Activated CD8-positive, alpha-beta memory T cell treated with anti-CD3 and anti-CD28 coated beads, Interleukin-2, amount 50 U/mL, for 24 hours (primary cell): Measurements from ENCODE around the gene UGT2A1.
"Not testable (repeated sequence)": the region's sequence is repeated elsewhere in the genome, so short reads cannot be mapped to it uniquely, and the experiment has no call there.

Experiments
- DNase-seq: peaks from one replicate; pipeline ENCODE4 v3.0.0-alpha.2; 2020; ENCODE audit errors: extremely low read depth

Gene UGT2A1

GRCh38 chr4:69653147-69653546 lies at the start of gene UGT2A1:
Gene UGT2A1 (minus strand): TSS chr4:69653247. CDS start chr4:69647644, 5,603 bp downstream.
- no peak for DNase-seq

GRCh38 chr4:69702201-69702600 lies 49.2 kb upstream of the UGT2A1 start:
- DNase-seq: no peak

- no peak for DNase-seq
These were observed 48.6 kb upstream of the UGT2A1 start for GRCh38 chr4:69701696-69702095.

- DNase-seq: no peak
These were observed 44.6 kb upstream of the UGT2A1 start for GRCh38 chr4:69697536-69698242.

GRCh38 chr4:69689599-69689998 lies 36.6 kb upstream of the UGT2A1 start:
- DNase-seq: no peak

GRCh38 chr4:69684804-69685203 lies 31.8 kb upstream of the UGT2A1 start:
- no peak for DNase-seq

GRCh38 chr4:69668680-69669079 lies 15.6 kb upstream of the UGT2A1 start:
- no peak for DNase-seq

- not testable (repeated sequence) for DNase-seq
These were observed 11.0 kb upstream of the UGT2A1 start for GRCh38 chr4:69664009-69664408.

- DNase-seq: not testable (repeated sequence)
These were observed 8.2 kb upstream of the UGT2A1 start for GRCh38 chr4:69661130-69661803.

- DNase-seq: no peak
These were observed 5.1 kb upstream of the UGT2A1 start for GRCh38 chr4:69658133-69658532.

- no peak for DNase-seq
These were observed 3.7 kb upstream of the UGT2A1 start for GRCh38 chr4:69656653-69657158.

GRCh38 chr4:69650872-69651271 lies 2.2 kb downstream of the UGT2A1 start:
- no peak for DNase-seq

- no peak for DNase-seq
These were observed 3.4 kb downstream of the UGT2A1 start for GRCh38 chr4:69649629-69650028.

GRCh38 chr4:69649207-69649606 lies 3.8 kb downstream of the UGT2A1 start:
- DNase-seq: no peak

GRCh38 chr4:69642961-69643360 lies 10.1 kb downstream of the UGT2A1 start:
- DNase-seq: no peak

GRCh38 chr4:69640289-69640688 lies 12.8 kb downstream of the UGT2A1 start:
- DNase-seq: no peak

- DNase-seq: no peak
These were observed 13.5 kb downstream of the UGT2A1 start, which contains the start of gene UGT2A2 for GRCh38 chr4:69639542-69639941. Gene UGT2A2 (minus strand): TSS chr4:69639642. CDS start chr4:69639640, 2 bp downstream.

- no peak for DNase-seq
These were observed 35.9 kb downstream of the UGT2A1 start for GRCh38 chr4:69617083-69617694.

- no peak for DNase-seq
These were observed 42.6 kb downstream of the UGT2A1 start for GRCh38 chr4:69610484-69610883.

- DNase-seq: no peak
These were observed 52.0 kb downstream of the UGT2A1 start for GRCh38 chr4:69601065-69601464.

- no peak for DNase-seq
These were observed 53.0 kb downstream of the UGT2A1 start for GRCh38 chr4:69600013-69600412.

GRCh38 chr4:69594382-69594781 lies 58.7 kb downstream of the UGT2A1 start:
- no peak for DNase-seq

- DNase-seq: no peak
These were observed 61.7 kb downstream of the UGT2A1 start for GRCh38 chr4:69591364-69591763.
